ENCODE data around the gene LIN7B.
"Not testable (repeated sequence)": the region's sequence is repeated elsewhere in the genome, so short reads cannot be mapped to it uniquely, and the experiment has no call there.

Gene LIN7B

DNA sequence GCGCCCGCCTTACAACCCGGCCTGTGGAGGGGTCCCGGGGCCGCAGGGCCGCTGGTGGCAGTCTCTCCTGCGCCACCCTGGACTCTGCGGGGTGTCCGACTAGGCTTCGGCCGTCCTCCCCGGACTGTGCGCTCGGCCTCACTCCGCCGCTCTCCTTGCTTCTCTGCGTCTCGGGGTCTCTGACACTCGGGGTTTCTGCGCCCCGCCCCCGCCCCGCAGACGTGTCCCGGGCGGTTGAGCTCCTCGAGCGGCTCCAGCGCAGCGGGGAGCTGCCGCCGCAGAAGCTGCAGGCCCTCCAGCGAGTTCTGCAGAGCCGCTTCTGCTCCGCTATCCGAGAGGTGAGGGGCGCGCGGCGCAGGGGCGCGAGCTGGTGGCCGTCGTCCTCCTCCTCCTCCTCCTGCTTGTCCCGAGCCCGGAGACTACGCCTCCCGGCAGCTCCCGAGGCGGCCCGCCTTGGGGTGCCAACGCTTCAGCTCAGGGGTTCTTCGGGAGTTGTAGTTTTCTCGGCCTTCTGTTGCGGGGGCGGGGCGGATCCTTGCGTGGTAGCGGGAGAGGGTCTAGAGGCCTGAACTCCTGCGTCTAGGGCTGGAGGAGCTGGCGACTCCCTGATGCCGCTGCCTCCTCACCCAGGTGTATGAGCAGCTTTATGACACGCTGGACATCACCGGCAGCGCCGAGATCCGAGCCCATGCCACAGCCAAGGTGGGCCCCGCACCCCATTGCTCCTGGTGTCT lies 627 bp downstream of the LIN7B start:
- H3K27me3 ChIP-seq (ENCODE audit: control insufficient read depth in 1 of 2, insufficient read depth in 2 of 2, low read length in 2 of 2), result no peaks in the 10 kb centered on the region
- H3K36me3 ChIP-seq (ENCODE audit: insufficient read depth, low read length), result no peaks in the 10 kb centered on the region
- H3K9me3 ChIP-seq (ENCODE audit: low read length), result no peaks in the 10 kb centered on the region
- H3K4me1 ChIP-seq (ENCODE audit: insufficient read depth, low read length), result peaks cover 11% of the 10 kb centered on the region
- H3K27ac ChIP-seq (ENCODE audit: low read depth, low read length), result peak overlapping the region; percentile 91
- peak overlapping the region; percentile 36 to 87 for H3K4me3 ChIP-seq (ENCODE audit: low read depth in 1 of 2, low read length in 2 of 2)
- H3K9ac ChIP-seq (ENCODE audit: low read length), result no peak overlapping the region

DNA sequence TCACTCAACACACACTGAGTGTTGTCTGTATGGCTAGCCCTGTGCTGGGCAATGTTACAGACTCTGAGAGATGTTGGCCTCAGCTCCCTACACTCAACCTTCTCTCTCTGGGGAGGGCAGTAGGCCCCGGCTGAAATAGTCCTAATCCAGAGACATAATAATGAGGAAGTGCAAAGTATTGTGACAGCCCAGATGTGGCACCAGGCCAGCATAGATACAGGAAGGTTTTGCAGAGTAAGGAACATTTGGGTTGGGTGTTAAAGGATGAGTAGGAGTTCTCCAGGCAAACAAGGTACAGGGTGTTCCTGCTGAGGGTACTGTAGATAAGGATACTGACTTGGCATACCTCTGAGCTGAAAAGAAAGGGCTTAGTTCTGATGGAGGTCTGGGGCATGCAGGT lies 2.4 kb downstream of the LIN7B start:
- Histone ChIP-seq H3K4me3 (ENCODE audit: low read depth in 1 of 2, low read length in 2 of 2) (no peak overlapping the region), H3K36me3 (ENCODE audit: insufficient read depth, low read length) (no peaks in the 10 kb centered on the region), H3K27me3 (ENCODE audit: control insufficient read depth in 1 of 2, insufficient read depth in 2 of 2, low read length in 2 of 2) (peaks cover 0 to 7% of the 10 kb centered on the region in 2 donors), H3K27ac (ENCODE audit: low read depth, low read length) (no peak overlapping the region), H3K4me1 (ENCODE audit: insufficient read depth, low read length) (peaks cover 11% of the 10 kb centered on the region), H3K9ac (ENCODE audit: low read length) (no peak overlapping the region), H3K9me3 (ENCODE audit: low read length) (no peaks in the 10 kb centered on the region)

DNA sequence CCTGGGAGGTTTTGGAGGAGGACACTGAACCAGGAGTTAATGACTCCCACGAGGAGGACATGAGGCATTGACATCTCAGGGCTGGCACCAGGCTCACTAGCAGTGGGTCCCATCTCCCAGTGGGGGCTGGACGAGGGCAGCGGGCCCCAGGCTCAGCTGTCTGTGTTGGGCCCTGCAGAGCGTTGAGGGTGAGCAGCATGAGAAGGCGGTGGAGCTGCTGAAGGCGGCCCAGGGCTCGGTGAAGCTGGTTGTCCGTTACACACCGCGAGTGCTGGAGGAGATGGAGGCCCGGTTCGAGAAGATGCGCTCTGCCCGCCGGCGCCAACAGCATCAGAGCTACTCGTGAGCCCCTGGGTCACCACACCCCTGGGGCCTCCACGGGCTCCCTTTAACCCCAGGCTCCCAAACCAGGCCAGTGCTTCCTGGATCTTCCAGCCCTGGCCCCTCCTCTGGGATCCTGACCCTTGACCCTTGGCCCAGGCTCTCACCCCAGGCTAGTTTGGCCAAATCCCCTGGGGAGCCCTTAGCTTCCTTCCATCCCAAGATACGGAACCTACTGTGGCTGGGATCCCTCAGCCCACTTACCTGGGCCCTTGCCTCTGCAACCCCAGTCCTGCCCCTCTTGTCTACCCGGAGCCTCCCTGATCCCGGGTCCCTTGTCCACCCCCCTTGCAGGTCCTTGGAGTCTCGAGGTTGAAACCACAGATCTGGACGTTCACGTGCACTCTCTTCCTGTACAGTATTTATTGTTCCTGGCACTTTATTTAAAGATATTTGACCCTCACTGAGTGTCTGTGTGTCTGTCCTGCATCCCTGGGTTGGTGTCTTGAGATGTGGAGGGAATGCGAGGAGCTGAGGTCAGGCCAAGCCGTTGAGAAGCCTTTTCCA lies 3.8 kb downstream of the LIN7B start:
- H3K27me3 ChIP-seq (ENCODE audit: control insufficient read depth in 1 of 2, insufficient read depth in 2 of 2, low read length in 2 of 2), result peaks cover 0 to 7% of the 10 kb centered on the region in 2 donors
- H3K4me1 ChIP-seq (ENCODE audit: insufficient read depth, low read length), result peaks cover 11% of the 10 kb centered on the region
- H3K9ac ChIP-seq (ENCODE audit: low read length), result peak overlapping the region; percentile 49

DNA sequence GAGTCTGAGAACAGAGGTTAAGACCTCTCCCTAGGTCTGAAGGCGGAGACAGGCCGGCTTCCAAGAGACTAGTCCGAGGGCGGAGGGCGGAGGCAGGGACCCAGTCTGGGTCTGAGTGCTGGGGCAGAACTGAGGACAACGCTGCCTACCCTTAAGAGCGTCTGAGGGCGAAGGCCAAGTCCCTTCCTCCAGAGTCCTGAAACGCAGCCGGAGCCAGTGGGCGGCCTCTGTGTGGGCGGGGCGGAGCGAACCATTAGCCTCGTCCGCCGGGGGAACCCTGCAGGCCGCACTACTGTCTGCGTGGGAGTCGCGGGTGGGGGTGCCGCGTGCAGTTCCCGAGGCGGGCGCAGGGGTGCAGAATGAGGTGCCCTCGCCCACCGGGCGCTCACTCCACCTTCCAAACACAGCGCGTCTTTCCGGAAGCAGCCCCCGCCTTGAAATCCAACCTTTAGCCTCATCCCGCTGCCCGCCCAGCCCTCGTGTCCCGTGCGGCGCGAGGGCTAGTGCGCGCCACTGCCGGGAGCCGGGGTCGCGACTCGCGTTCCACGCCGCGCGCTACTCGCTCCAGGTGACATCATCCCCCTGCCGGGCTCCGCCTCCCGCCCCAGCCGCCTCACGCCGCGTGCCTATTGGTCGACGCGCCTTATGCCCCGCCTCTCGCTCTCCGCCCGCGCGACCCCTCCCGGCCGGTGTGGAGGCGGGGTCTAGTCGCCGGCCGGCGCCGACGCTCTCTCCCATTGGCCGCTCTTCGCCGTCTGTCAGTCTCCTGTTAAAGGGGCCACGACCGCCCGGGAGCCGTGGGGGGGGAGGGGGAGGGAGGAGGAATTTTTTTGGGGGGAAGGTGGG lies 4.6 kb downstream of the LIN7B start, which contains the start of gene C19orf73:
Gene C19orf73 (minus strand): TSS at position 579 of the 846 bp plus-strand sequence. CDS start 121 bp downstream, at position 458.
- Histone ChIP-seq H3K36me3 (ENCODE audit: insufficient read depth, low read length) (no peaks in the 10 kb centered on the region), H3K27ac (ENCODE audit: low read depth, low read length) (peak within 1 kb of the TSS; percentile 76), H3K9ac (ENCODE audit: low read length) (peak within 1 kb of the TSS; percentile 49), H3K4me1 (ENCODE audit: insufficient read depth, low read length) (peaks cover 8% of the 10 kb centered on the region), H3K27me3 (ENCODE audit: control insufficient read depth in 1 of 2, insufficient read depth in 2 of 2, low read length in 2 of 2) (peaks cover 0 to 7% of the 10 kb centered on the region in 2 donors), H3K9me3 (ENCODE audit: low read length) (no peaks in the 10 kb centered on the region), H3K4me3 (ENCODE audit: low read depth in 1 of 2, low read length in 2 of 2) (peak within 1 kb of the TSS; percentile 58 to 83)

More for the DNA sequence above, 3.8 kb downstream of the LIN7B start:
- H3K27ac ChIP-seq (ENCODE audit: low read depth, low read length), result peak overlapping the region; percentile 76
- no peaks in the 10 kb centered on the region for H3K9me3 ChIP-seq (ENCODE audit: low read length)
- peak overlapping the region; percentile 58 to 83 for H3K4me3 ChIP-seq (ENCODE audit: low read depth in 1 of 2, low read length in 2 of 2)
- H3K36me3 ChIP-seq (ENCODE audit: insufficient read depth, low read length), result no peaks in the 10 kb centered on the region

DNA sequence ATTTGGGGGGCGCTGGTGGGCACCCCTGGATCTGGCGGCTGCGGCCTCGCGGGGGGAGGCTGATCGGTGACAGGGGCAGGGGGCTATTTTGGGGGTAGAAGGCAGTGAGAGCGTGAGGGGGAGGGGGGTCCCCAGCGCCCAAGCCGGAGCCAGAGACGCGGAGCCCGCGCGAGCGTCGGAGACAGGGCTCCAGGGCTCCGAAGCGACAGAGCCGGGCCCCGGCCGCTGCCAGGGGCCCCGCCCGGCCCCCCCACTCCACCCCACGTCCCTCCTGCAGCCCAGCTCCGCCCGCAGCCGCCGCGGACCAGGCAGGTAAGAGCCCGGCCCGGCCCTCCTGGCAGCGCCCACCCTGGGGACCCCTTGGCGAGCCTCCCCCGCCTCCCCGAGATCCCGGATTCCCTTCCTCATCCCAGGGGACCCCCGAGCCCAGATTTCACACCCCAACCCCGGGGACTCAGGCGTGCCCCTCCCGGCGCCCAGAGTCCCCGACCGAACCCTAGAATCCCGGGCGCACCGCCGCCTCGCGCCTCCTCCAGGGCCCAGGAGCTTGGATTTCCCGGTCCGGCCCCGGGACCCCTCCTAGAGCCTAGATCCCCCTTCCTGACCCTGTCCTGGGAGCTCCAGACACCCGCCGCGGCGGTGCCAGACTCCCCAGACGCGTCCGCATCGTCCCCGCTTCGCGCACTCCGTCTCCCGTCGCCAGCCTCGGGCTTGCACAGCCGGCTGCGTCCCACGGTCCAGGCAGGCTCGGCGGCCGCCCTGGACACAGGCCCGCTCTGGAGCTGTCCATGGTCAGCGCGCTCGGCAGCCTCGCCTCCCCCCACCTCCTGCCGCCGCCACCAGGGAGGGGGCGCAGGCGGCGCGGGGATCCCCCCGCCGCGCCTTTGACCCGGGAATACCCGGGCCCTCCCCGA lies 5.5 kb downstream of the LIN7B start, which contains the start of gene PPFIA3:
Gene PPFIA3 (plus strand): TSS at position 134 of the 914 bp plus-strand sequence. CDS start 8,330 bp downstream, outside the sequence.
- Histone ChIP-seq H3K27me3 (ENCODE audit: control insufficient read depth in 1 of 2, insufficient read depth in 2 of 2, low read length in 2 of 2) (peaks cover 0 to 7% of the 10 kb centered on the region in 2 donors), H3K4me3 (ENCODE audit: low read depth in 1 of 2, low read length in 2 of 2) (peak within 1 kb of the TSS; percentile 58 to 83), H3K4me1 (ENCODE audit: insufficient read depth, low read length) (peaks cover 7% of the 10 kb centered on the region), H3K27ac (ENCODE audit: low read depth, low read length) (peak within 1 kb of the TSS; percentile 76), H3K36me3 (ENCODE audit: insufficient read depth, low read length) (no peaks in the 10 kb centered on the region), H3K9me3 (ENCODE audit: low read length) (no peaks in the 10 kb centered on the region), H3K9ac (ENCODE audit: low read length) (peak within 1 kb of the TSS; percentile 49)

DNA sequence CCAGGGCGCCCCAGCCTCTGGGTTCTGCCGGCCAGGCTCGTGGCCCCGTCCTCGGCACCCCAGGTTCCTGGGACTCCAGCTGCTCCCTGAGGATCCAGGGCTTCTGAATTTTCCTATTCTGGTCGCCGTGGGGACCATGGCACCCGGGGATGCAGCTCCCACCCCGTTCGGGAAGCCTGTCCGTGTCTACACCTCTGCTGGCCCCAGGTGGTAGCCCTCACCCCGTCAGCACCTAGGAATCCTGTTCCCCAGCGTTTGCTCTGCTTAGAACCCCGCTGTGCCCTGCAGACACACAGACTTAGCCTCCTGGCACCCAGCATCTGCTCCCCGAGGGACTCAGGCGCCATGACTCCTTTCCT lies 6.1 kb downstream of the LIN7B start:
- H3K27me3 ChIP-seq (ENCODE audit: control insufficient read depth in 1 of 2, insufficient read depth in 2 of 2, low read length in 2 of 2), result peaks cover 0 to 7% of the 10 kb centered on the region in 2 donors
- H3K36me3 ChIP-seq (ENCODE audit: insufficient read depth, low read length), result no peaks in the 10 kb centered on the region
- no peak overlapping the region for H3K27ac ChIP-seq (ENCODE audit: low read depth, low read length)
- H3K4me1 ChIP-seq (ENCODE audit: insufficient read depth, low read length), result peaks cover 7% of the 10 kb centered on the region
- no peak overlapping the region for H3K9ac ChIP-seq (ENCODE audit: low read length)
- no peaks in the 10 kb centered on the region for H3K9me3 ChIP-seq (ENCODE audit: low read length)
- no peak overlapping the region for H3K4me3 ChIP-seq (ENCODE audit: low read depth in 1 of 2, low read length in 2 of 2)

DNA sequence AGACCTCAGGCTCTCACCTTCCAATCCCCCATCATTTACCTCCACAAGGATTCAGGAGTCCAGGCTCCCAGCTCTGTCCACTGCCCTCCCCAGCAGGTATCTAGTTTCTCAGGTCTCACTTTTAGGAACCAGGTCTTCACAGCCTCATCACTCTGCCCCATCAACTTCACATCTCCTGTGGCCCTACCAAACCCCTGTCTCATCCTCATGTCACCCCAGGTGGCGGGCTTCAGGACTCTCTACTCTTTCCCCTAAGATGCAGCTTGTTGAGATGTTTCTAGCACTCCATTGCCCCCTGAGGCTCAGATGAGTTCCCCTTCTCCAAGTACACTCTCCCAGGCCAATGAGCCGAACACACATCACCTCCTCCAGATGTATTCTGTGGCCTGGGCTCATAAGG lies 6.7 kb downstream of the LIN7B start:
- Histone ChIP-seq H3K9me3 (ENCODE audit: low read length) (no peaks in the 10 kb centered on the region), H3K27ac (ENCODE audit: low read depth, low read length) (no peak overlapping the region), H3K27me3 (ENCODE audit: control insufficient read depth in 1 of 2, insufficient read depth in 2 of 2, low read length in 2 of 2) (peaks cover 0 to 7% of the 10 kb centered on the region in 2 donors), H3K9ac (ENCODE audit: low read length) (no peak overlapping the region), H3K4me1 (ENCODE audit: insufficient read depth, low read length) (peaks cover 7% of the 10 kb centered on the region), H3K4me3 (ENCODE audit: low read depth in 1 of 2, low read length in 2 of 2) (no peak overlapping the region), H3K36me3 (ENCODE audit: insufficient read depth, low read length) (no peaks in the 10 kb centered on the region)

DNA sequence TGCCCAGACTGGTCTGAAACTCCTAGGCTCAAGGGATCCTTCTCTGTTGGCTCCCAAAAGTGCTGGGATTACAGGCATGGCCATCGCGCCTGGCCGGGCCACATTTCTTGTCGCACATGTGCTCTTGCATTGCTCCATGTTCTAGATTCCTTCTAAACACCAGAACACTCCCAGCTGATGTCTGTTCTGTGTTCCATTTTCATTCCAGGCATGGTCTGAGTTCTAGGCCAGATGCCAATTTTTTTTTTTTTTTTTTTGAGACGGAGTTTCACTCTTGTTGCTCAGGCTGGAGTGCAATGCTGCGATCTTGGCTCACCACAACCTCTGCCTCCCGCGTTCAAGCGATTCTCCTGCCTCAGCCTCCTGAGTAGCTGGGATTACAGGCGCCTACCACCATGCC lies 7.7 kb downstream of the LIN7B start:
- not testable (repeated sequence) for H3K27ac ChIP-seq (ENCODE audit: low read depth, low read length); H3K27me3 ChIP-seq (ENCODE audit: control insufficient read depth in 1 of 2, insufficient read depth in 2 of 2, low read length in 2 of 2); H3K4me1 ChIP-seq (ENCODE audit: insufficient read depth, low read length); H3K9me3 ChIP-seq (ENCODE audit: low read length); H3K9ac ChIP-seq (ENCODE audit: low read length); H3K4me3 ChIP-seq (ENCODE audit: low read depth in 1 of 2, low read length in 2 of 2); H3K36me3 ChIP-seq (ENCODE audit: insufficient read depth, low read length)

DNA sequence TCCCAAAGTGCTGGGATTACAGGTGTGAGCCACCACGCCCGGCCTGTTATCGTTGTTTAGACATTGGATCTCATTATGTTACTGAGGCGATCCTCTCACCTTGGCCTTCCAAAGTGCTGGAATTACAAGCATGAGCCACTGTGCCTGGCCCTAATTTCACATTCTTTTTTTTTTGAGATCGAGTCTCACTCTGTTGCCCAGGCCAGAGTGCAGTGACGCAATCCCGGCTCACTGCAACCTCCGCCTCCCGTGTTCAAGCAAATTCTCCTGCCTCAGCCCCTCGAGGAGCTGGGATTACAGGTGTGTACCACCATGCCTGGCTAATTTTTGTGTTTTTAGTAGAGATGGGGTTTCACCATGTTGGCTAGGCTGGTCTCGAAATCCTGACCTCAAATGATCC lies 9.1 kb downstream of the LIN7B start:
- H3K27me3 ChIP-seq (ENCODE audit: control insufficient read depth in 1 of 2, insufficient read depth in 2 of 2, low read length in 2 of 2); H3K27ac ChIP-seq (ENCODE audit: low read depth, low read length); H3K36me3 ChIP-seq (ENCODE audit: insufficient read depth, low read length); H3K4me1 ChIP-seq (ENCODE audit: insufficient read depth, low read length); H3K9ac ChIP-seq (ENCODE audit: low read length); H3K9me3 ChIP-seq (ENCODE audit: low read length); H3K4me3 ChIP-seq (ENCODE audit: low read depth in 1 of 2, low read length in 2 of 2): not testable (repeated sequence)

DNA sequence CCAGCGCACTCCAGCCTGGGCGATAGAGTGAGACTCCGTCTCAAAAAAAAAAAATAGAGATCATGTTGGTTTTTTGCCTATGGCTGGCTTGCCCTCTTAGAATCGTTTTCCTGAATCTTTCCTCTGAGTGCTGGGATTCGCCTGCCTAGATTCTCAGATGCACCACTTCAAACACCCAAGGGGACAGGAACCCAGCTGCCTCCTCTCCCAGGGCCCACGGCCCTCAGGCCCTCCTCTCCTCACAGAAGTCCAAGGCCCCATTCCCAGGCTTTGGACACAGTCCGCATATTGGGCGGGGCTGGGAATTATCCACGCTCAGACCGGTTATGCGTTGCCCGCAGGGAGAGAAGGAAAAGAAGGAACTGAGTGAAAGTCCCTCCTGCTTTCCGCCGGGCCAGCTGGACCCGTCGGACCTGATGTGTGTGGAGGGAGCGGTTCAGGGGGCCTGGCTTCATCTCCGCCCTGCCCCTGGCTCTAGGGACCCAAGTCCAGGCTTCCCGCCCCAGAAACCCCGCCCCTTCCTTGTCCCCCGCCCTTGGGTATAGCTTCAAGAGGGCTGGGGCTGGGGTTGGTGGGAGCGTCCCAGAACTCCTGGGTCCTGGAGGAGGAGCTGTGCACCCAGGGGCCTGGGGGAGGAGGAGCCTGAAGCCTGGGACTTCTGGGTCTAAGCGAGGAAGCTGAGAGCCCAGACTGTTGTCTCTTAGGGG lies 11.0 kb downstream of the LIN7B start:
- H3K36me3 ChIP-seq (ENCODE audit: insufficient read depth, low read length), result no peaks in the 10 kb centered on the region
- no peak overlapping the region for H3K9ac ChIP-seq (ENCODE audit: low read length)
- H3K9me3 ChIP-seq (ENCODE audit: low read length), result no peaks in the 10 kb centered on the region
- H3K4me3 ChIP-seq (ENCODE audit: low read depth in 1 of 2, low read length in 2 of 2), result no peak overlapping the region
- H3K4me1 ChIP-seq (ENCODE audit: insufficient read depth, low read length), result peaks cover 11% of the 10 kb centered on the region
- peaks cover 0 to 7% of the 10 kb centered on the region in 2 donors for H3K27me3 ChIP-seq (ENCODE audit: control insufficient read depth in 1 of 2, insufficient read depth in 2 of 2, low read length in 2 of 2)
- H3K27ac ChIP-seq (ENCODE audit: low read depth, low read length), result no peak overlapping the region
